ENCODE results near the gene GALNTL6.

The GALNTL6 gene

DNA sequence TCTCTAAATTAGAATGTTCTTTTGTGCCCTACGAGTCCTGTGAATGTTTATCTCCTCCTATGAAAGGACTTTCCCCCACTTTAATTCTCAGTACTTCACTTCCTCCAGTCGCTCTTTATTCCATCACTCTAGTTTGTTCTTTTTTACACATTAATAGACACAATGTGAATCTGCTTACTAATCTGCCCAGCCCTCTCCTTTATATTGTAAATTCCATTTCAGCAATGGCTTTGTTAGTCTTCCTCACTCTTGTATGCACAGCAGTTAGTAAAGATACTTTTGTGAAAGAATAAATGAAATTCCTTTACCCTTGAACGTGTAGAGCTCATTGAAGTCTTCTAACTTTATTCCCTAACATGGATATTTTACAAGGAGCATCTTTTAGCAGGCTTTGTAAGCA lies 255.3 kb downstream of the GALNTL6 start:
- H3K9ac ChIP-seq (ENCODE audit: low read length) = no peak overlapping the region
- no peaks in the 10 kb centered on the region for H3K79me2 ChIP-seq (ENCODE audit: insufficient read depth, low read length)
- no peak overlapping the region for H3K4me3 ChIP-seq (ENCODE audit: insufficient read depth, low read length, poor library complexity, severe bottlenecking)
- H3K27ac ChIP-seq (ENCODE audit: low read depth, low read length) = no peak overlapping the region
- no peaks in the 10 kb centered on the region for H3K9me2 ChIP-seq (replicated peaks; ENCODE audit: insufficient read depth, low read length)
- no peaks in the 10 kb centered on the region for H3K36me3 ChIP-seq (ENCODE audit: low read length)
- no peak for TF ChIP-seq EZH2phosphoT487 (conservative IDR thresholded peaks at IDR 0.05; ENCODE audit: low read length)
- TF ChIP-seq, protein P1, sequence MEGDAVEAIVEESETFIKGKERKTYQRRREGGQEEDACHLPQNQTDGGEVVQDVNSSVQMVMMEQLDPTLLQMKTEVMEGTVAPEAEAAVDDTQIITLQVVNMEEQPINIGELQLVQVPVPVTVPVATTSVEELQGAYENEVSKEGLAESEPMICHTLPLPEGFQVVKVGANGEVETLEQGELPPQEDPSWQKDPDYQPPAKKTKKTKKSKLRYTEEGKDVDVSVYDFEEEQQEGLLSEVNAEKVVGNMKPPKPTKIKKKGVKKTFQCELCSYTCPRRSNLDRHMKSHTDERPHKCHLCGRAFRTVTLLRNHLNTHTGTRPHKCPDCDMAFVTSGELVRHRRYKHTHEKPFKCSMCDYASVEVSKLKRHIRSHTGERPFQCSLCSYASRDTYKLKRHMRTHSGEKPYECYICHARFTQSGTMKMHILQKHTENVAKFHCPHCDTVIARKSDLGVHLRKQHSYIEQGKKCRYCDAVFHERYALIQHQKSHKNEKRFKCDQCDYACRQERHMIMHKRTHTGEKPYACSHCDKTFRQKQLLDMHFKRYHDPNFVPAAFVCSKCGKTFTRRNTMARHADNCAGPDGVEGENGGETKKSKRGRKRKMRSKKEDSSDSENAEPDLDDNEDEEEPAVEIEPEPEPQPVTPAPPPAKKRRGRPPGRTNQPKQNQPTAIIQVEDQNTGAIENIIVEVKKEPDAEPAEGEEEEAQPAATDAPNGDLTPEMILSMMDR (IDR thresholded peaks at IDR 0.05; ENCODE audit: insufficient read depth, low read length, poor library complexity, severe bottlenecking) = no peak
- H3F3A ChIP-seq (ENCODE audit: insufficient read depth) = no peaks in the 10 kb centered on the region
- H3K9me3 ChIP-seq (ENCODE audit: insufficient read depth, low read length) = no peaks in the 10 kb centered on the region
- H3K27me3 ChIP-seq (ENCODE audit: low read length) = no peaks in the 10 kb centered on the region
- no peaks in the 10 kb centered on the region for H4K20me1 ChIP-seq (ENCODE audit: low read depth, low read length)
- H2AFZ ChIP-seq (ENCODE audit: low read depth, low read length, severe bottlenecking) = no peak overlapping the region
- no peak overlapping the region for H3K4me2 ChIP-seq (ENCODE audit: low read depth, low read length, poor library complexity, severe bottlenecking)

DNA sequence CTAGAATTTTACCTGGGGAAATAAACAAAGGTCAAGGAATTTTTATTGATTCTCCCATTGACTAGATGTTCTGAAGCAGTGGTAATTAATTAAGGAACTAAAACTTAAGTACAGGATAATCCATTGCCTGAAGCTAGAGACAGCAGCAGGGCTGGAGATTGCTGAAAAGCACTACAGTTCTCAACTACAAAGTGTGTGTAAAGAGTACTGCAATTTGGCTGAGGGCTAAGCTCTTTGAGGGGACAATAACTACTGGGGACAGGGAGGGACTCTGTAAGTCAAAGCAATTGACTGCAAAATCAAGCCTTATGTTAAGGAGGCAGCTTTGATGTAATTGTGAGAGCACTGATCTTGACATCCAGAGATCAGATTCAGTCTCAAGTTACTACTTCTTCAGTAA lies 260.4 kb downstream of the GALNTL6 start:
- Histone ChIP-seq H4K20me1 (ENCODE audit: low read depth, low read length) (no peaks in the 10 kb centered on the region), H3K27ac (ENCODE audit: low read depth, low read length) (no peak overlapping the region), H3K9ac (ENCODE audit: low read length) (no peak overlapping the region), H3K4me3 (ENCODE audit: insufficient read depth, low read length, poor library complexity, severe bottlenecking) (no peak overlapping the region), H2AFZ (ENCODE audit: low read depth, low read length, severe bottlenecking) (no peak overlapping the region), H3K27me3 (ENCODE audit: low read length) (no peaks in the 10 kb centered on the region), H3K4me2 (ENCODE audit: low read depth, low read length, poor library complexity, severe bottlenecking) (no peak overlapping the region), H3F3A (ENCODE audit: insufficient read depth) (no peaks in the 10 kb centered on the region), H3K79me2 (ENCODE audit: insufficient read depth, low read length) (no peaks in the 10 kb centered on the region), H3K9me3 (ENCODE audit: insufficient read depth, low read length) (no peaks in the 10 kb centered on the region), H3K36me3 (ENCODE audit: low read length) (no peaks in the 10 kb centered on the region), H3K9me2 (replicated peaks; ENCODE audit: insufficient read depth, low read length) (no peaks in the 10 kb centered on the region)
- TF ChIP-seq, protein P1 (IDR thresholded peaks at IDR 0.05; ENCODE audit: insufficient read depth, low read length, poor library complexity, severe bottlenecking) = no peak
- no peak for TF ChIP-seq EZH2phosphoT487 (conservative IDR thresholded peaks at IDR 0.05; ENCODE audit: low read length)

DNA sequence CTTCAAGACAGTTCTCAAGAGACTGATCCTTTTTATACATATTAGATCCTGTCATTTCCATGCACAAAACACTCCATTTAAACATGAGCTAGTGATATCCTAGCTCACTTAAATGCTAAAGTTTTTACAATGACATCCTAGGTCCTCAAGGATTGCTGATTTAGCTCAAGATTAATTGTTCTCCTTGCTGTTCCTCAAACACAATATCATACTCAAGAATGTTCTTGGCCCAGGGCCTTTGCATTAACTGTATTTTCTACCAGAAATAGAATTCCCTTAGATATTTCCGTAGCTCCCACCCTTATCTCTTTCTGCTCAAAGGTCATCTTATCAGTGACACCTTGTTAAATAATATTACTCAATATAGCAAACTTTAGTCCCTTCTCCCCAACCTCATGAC lies 270.1 kb downstream of the GALNTL6 start:
- Histone ChIP-seq H3K9me2 (replicated peaks; ENCODE audit: insufficient read depth, low read length) (no peaks in the 10 kb centered on the region), H2AFZ (ENCODE audit: low read depth, low read length, severe bottlenecking) (no peak overlapping the region), H3K9me3 (ENCODE audit: insufficient read depth, low read length) (no peaks in the 10 kb centered on the region), H4K20me1 (ENCODE audit: low read depth, low read length) (no peaks in the 10 kb centered on the region), H3K36me3 (ENCODE audit: low read length) (no peaks in the 10 kb centered on the region), H3K27ac (ENCODE audit: low read depth, low read length) (no peak overlapping the region), H3K4me2 (ENCODE audit: low read depth, low read length, poor library complexity, severe bottlenecking) (no peak overlapping the region), H3K79me2 (ENCODE audit: insufficient read depth, low read length) (no peaks in the 10 kb centered on the region), H3F3A (ENCODE audit: insufficient read depth) (no peaks in the 10 kb centered on the region), H3K27me3 (ENCODE audit: low read length) (no peaks in the 10 kb centered on the region), H3K9ac (ENCODE audit: low read length) (no peak overlapping the region), H3K4me3 (ENCODE audit: insufficient read depth, low read length, poor library complexity, severe bottlenecking) (no peak overlapping the region)
- TF ChIP-seq, protein P1 (IDR thresholded peaks at IDR 0.05; ENCODE audit: insufficient read depth, low read length, poor library complexity, severe bottlenecking) = no peak
- no peak for TF ChIP-seq EZH2phosphoT487 (conservative IDR thresholded peaks at IDR 0.05; ENCODE audit: low read length)
